ENCODE measurements around the gene ANTXR2.
"Not testable (repeated sequence)": the region's sequence is repeated elsewhere in the genome, so short reads cannot be mapped to it uniquely, and the experiment has no call there.

The ANTXR2 gene

DNA sequence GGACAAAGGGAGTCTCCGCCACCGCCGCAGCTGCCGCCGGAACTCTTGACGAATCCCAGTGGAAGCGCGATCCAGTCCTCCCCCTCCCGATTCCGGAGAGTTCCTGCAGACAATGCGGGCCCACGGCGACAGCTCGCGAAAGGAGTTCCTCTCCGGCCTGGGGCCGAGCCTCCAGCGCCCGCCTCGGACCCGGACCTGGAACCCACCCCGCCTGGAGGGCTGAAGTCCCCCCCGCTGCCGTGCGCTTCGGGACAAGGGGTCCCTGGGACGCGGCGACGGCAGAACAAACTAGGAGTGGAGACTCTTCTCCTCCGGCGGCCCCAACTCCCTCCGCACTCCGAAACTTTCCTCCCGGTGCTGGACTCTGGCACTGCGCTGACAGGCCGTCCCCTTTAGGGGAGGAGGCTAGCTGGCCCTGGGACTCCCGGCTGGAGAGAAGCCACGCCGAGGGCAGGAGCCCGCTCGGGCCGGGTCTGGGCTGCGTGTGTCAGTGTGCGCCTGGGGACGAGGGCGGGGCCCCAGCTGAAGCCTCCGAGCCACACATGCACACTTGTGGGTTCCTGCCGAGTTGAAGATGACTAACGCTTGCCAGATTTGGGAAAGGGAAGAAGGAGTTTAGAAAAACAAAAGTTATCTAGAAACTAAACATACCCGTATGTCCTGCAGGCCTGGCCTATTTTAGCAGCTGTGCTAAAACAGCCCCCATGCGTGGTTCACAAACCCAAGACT, at the start of gene ANTXR2:
Gene ANTXR2 (minus strand): TSS at position 486 of the 729 bp plus-strand sequence. CDS start 669 bp downstream, outside the sequence.
- in situ Hi-C loops (cut with MboI; ENCODE audit: low sequenced_read_pairs): no loop called here

DNA sequence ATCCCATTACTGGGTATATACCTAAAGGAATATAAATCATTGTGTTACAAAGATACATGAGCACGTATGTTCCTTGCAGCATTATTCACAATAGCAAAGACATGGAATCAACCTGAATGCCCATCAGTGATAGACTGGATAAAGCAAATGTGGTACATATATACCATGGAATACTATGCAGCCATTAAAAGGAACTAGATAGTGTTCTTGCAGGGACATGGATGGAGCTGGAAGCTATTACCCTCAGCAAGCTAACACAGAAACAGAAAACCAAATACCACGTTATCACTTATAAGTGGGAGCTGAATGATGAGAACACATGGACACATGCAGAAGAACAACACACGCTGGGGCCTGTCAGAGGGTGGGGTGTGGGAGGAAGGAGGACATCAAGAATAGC, 48.8 kb upstream of the ANTXR2 start:
- in situ Hi-C loops (cut with MboI; ENCODE audit: low sequenced_read_pairs): not testable (repeated sequence)

DNA sequence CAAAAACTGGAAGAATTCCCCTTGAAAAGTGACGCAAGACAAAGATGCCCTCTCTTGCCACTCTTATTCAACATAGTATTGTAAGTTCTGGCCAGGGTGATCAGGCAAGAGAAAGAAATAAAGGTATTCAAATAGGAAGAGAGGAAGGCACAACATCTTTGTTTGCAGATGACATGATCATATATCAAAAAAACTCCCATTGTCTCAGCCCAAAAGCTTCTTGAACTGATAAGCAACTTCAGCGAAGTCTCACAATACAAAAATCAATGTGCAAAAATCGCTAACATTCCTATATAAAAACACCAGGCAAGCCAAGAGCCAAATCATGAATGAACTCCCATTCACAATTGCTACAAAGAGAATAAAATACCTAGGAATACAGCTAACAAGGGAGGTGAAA, 46.6 kb upstream of the ANTXR2 start:
- in situ Hi-C loops (cut with MboI; ENCODE audit: low sequenced_read_pairs): not testable (repeated sequence)

DNA sequence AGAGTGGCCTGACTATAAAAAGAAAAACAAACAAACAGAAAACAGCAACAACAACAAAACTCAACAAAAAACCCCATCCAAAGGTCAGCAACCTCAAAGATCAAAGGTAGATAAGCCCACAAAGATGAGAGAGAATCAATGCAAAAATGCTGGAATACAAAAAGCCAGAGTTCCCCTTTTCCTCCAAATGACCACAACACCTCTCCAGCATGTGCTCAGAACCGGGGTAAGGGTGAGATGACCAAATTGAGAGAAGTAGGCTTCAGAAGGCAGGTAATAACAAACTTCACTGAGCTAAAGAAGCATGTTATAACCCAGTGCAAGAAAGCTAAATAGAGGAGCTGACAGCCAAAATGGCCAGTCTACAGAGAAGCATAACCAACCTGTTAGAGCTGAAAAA, 43.5 kb upstream of the ANTXR2 start:
- in situ Hi-C loops (cut with MboI; ENCODE audit: low sequenced_read_pairs): no loop called here

DNA sequence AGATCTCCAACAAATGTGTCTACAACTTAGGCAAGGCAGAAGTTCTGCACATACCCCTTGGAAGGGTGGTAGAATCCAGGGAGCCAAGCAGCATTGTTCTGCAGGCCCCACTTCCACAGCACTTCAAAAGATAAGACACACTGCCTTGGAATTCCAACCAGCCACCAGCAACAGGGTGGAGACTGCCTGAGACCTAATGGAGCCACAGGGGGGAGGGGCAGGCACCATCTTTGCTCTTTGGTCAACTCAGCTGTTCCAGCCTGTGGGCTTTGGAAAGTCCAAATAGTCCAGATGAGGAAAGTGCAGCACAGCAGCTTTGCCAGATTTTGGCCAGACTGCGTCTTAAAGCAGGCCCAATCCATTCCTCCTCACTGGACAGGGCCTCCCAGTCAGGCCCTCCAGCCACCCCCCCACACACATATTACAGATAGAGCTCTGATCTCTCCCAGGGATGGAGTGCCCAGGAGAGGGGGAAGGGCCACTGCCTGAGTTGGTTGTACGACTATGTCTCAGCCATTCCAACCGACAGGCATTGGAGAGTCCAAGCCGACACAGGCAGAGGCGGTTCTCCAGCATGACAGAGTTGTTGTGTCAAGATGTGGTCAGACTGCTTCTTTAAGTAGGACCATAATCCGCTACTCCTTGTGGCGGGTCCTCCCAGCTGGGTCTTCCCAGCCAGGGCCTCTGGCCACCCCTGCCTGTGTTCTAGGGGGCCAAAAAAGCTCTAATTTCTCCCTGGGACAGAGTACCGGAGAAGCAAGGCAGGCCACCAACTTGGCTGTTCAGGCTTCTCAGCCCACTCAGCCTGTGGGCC, 42.5 kb upstream of the ANTXR2 start:
- in situ Hi-C loops (cut with MboI; ENCODE audit: low sequenced_read_pairs): no loop called here

DNA sequence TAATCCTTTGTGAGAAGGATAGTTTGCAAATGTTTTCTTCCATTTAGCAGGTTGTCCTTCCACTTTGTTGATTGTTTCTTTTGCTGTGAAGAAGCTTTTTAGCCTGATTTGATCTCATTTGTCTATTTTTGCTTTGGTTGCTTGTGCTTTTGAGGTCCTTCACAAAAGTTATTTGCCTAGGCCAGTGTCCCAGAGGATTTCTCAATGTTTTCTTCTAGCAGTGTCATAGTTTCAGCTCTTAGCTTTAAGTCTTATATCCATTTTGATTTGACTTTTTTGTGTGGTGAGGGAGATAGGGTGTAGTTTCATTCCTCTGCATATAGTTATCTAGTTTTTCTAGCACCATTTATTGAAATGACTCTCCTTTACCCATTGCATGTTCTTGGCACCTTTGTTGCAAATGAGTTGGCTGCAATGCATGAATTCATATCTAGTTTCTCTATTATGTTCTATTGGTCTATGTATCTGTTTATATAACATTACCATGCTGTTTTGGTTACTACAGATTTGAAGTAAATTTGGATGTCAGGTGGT, 41.8 kb upstream of the ANTXR2 start:
- in situ Hi-C loops (cut with MboI; ENCODE audit: low sequenced_read_pairs): no loop called here

DNA sequence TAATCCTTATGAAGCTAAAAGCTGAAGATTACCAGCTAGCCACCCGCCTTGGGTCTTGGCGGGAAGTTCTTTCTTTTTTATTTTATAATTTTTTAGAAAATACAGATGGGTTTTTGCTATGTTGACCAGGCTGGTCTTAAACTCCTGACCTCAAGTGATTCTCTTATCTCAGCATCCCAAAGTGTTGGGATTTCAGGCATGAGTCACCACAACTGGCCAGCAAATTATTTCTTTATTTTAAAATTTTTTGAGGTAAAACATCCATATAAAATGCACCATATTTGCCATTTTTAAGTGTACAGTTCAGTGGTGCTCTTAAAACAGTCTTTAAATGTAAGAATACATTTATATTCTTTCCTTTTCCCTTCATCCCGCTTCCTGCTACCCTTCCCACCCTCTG, 40.6 kb upstream of the ANTXR2 start:
- in situ Hi-C loops (cut with MboI; ENCODE audit: low sequenced_read_pairs): no loop called here

DNA sequence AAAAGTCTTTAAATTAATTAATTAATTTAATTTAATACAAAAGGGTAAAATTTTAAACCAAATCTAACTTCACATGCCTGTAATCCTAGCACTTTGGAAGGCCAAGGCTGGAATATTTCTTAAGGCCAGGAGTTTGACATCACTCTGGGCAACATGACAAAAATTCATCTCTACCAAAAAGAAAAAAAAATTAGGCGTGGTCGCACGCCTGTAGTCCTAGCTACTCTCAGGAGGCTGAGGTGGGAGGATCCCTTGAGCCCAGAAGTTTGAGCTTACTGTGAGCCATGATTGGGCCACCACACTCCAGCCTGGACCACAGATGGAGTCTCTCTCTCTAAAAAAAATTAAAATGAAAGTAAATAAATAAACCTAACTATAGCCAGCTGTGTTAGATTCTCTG, 39.2 kb upstream of the ANTXR2 start:
- in situ Hi-C loops (cut with MboI; ENCODE audit: low sequenced_read_pairs): no loop called here

DNA sequence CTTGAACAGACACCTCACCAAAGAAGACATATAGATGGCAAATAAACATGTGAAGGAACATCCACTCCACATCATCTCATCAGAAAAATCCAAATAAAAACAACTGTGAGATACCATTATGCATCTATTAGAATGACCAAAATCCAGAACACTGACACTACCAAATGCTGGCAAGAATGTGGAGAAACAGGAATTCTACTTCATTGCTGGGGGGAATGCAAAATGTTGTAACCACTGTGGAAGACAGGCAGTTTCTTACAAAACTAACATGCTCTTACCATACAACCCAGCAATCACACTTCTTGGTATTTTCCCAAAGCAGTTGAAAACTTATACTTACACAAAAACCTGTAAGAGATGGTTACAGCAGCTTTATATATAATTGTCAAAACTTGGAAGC, 38.2 kb upstream of the ANTXR2 start:
- in situ Hi-C loops (cut with MboI; ENCODE audit: low sequenced_read_pairs): no loop called here

DNA sequence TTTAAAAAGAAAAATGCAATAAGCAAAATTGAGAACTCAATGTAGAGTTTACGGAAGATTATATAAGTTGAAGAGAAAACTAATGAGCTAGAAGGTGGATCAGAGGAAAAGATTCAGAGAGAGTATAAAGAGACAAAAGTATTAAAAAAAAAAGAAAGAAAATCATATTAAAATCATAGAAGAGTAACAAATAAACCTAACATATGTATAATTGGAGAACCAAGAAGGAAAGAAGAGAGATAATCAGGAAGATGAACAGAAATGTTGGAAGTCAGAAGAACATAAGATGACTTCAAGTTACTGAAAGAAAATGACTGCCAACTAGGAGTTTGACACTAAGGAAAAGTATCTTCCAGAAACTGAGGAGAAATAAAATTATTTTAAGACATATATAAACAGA, 34.3 kb upstream of the ANTXR2 start:
- in situ Hi-C loops (cut with MboI; ENCODE audit: low sequenced_read_pairs): no loop called here

DNA sequence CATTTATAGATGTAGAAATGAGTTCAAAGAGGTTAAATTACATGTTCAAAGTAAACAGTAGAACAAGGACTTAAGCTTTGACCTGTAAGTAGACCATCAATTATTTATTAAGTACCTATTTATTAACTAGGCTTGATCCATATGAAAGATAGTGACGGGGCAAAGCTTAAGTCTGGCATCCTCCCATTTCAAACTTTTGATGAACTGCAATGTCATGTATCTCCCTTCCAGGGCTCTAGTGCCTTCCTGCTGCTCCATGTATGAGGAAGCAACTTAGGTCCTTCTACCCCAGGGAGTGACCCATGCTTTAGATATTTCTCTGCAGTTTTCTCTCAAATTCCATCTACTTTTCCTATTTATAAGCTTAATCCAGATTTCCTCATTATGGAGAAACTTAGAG, 31.9 kb upstream of the ANTXR2 start:
- in situ Hi-C loops (cut with MboI; ENCODE audit: low sequenced_read_pairs): no loop called here

DNA sequence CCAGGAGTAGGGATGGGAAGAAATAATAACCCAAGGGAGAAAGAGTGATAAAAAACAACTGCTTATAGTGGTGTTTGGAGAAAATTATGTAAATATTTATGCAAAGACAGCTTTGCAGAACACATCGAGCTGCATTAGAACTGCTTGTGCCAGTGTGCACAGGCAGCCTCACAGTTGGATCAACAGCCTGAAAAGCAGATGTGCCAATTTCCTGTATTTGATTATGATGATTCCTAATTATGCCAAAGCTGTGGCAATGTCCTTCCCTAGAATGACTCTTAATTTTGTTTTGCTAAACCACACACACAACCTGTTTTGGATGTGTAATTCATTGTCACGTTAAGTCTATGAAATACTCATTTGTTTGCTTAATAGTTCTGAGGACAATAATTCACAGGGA, 30.6 kb upstream of the ANTXR2 start:
- in situ Hi-C loops (cut with MboI; ENCODE audit: low sequenced_read_pairs): no loop called here

DNA sequence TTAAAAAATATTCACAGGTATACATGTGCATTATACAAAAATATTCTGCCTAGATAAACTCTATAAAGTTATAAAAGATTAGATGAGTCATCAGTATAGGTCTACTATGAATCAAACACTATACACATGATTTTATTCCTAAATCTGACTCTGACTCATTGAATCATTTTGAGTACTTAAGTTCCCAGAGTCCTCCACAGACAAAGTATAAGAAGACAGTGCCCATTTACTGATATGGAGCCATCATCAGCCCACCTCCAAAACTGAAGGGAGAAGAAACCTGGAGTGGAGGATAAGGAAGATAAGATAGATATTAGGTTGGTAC, 28.7 kb upstream of the ANTXR2 start:
- in situ Hi-C loops (cut with MboI; ENCODE audit: low sequenced_read_pairs): no loop called here

DNA sequence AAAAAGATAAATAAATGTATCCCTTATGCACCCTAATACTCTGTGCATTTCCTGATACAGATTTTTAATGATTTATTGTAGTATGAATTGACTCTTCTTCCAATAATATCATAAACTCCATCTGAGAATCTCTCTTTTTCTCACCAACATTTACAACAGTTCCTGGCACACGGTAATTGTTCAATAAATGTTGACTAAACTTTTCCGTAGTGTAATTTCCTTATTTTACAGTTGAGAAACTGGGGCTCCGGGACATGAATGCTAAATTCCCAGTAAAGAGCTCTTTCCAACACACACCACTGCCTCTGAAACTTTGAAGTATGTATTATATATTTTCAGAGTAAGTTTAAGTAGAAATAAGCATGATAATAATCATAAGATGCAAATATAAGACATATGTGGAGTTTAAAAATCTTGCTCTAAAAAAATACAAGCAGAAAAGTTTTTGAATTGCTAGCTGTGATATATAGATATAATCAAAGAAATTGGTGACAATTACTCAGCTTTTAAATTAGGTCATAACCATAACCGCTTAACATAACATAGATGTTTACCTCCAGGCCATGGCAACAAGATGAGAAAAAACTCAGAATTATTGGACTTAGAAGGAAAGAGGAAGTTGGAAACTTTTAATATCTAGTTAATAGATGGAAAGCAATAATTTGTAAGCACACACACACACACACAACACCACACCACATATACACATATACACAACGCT, 28.2 kb upstream of the ANTXR2 start:
- in situ Hi-C loops (cut with MboI; ENCODE audit: low sequenced_read_pairs): no loop called here

DNA sequence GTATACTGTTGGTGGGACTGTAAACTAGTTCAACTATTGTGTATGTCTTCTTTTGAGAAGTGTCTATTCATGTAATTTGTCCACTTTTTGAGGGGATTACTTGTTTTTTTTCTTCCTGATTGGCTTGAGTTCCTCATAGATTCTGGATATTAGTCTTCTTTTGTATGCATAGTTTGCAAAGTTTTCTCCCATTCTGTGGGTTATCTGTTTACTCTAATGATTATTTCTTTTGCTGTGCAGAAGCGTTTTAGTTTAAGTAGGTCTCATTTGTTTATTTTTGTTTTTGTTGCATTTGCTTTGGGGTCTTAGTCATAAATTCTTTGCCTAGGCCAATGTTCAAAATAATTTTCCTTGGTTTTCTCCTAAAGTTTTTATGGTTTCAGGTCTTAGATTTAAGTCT, 26.6 kb upstream of the ANTXR2 start:
- in situ Hi-C loops (cut with MboI; ENCODE audit: low sequenced_read_pairs): no loop called here

DNA sequence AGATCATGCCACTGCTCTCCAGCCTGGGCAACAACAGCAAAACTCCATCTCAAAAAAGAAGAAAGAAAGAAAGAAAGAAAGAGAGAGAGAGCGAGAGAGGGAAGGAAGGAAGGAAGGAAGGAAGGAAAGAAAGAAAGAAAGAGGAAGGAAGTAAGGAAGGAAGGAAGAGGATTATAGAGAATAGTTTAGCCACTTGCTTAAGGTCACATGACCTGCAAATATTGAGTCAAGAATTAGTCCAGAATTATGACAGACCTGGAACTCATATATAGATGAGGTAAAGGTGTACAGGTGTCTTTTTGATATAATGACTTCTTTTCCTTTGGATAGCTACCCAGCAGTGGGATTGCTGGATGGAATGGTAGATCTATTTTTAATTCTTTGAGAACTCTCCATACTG, 25.6 kb upstream of the ANTXR2 start:
- in situ Hi-C loops (cut with MboI; ENCODE audit: low sequenced_read_pairs): no loop called here

DNA sequence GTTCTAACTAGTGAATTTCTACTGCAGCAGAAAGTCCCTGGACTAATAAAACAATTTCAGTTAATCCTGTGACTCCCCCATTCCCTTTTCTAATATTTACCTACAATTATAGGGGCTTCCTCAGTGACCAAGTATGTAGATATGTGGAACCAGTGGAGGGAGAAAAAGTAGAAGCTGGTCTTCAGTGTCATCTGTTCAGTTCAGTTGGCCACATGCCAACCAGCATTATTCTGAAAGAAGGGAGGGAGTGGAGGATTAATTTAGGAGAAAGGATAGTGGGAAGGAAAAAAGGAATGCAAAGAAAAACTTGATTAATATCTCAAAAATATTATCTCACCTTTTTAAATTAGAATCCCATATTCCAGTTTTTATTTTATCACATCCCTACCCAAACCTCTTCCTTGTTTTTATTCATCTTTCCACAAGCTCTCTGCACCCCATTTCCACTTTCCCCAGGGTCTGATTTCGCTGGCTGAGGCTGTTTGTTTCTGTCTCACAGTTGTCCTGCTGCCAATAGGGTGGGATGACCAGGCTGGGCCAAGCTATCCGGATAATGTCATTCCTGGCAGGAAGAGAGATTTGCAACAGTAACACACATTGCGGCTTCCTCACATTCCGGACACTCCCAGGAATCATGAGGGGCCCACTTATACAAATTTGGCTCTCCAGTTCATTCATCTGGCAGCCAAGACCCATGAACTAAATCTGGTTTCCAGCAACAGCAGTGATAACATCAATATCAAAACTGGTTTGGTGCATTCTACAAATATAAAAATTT, 24.6 kb upstream of the ANTXR2 start:
- in situ Hi-C loops (cut with MboI; ENCODE audit: low sequenced_read_pairs): no loop called here

DNA sequence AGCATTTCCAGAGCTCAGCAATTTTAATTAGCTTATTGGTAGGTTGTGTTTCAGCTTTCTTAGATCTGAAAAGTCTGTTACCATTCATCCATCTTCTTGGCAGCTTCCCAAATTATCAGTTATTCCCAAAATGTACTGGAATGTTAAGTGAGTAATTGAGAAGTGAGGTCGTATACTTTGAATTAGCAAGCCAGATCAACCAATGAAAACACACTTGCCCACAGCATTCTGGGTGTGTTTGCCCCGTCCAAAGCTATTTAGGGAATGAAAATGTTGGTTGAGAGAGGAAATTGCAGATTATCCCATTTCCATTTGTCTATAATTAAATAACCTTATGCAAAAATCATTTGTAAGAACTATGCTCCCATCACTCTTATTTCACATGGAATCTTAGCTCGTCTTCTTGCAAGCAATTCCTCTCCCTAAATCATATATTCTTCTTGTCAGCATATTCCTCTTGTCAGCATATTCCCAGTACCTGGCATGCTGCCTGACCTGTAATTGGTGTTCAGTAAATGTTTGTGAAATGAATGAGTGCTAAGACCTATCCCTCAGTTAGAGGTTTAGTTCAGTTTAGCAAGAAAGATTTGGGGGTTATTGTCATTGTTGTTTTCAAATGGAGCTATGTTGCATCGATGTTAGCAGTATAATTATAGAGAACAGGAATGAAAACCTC, 23.3 kb upstream of the ANTXR2 start:
- in situ Hi-C loops (cut with MboI; ENCODE audit: low sequenced_read_pairs): no loop called here

DNA sequence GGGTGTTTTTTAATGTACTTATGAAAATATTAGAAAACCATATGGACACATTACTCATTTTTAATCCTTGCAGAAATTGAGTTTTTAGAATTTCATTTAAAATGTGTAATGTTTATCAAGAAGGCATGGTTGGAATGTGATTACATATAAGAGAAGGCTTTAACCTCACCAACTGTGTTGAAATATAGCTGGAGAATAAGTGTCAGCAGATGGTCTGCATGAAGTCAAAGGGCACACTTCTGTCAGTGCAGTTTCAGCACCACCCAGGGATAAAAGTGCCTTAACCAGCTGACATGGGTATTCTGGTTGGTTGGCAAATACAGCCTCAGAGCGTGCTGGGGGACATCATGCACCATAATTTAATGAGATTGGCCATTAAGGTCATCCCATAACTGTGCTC, 21.2 kb upstream of the ANTXR2 start:
- in situ Hi-C loops (cut with MboI; ENCODE audit: low sequenced_read_pairs): no loop called here

DNA sequence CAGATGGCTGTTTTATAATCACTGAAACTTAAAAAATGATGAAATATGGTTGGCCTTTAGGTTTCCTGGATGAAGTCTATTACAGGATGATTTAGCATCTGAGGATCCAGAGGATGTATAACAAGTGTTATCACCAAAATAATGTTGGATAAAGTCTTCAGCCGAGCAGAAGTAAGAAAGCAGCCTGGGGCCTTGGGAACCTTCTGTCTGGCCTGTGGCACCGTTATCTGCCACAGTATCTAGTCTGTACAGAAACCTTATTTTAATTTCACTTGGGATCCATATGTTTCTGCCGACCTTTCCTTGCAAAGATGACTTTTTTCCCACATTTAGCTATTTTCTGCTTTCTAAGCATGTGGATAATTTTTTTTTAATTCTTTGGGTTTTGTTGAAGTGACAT, 20.5 kb upstream of the ANTXR2 start:
- in situ Hi-C loops (cut with MboI; ENCODE audit: low sequenced_read_pairs): no loop called here
